Stimulated activated CD4-positive, alpha-beta T cell treated with anti-CD3 and anti-CD28 coated beads, TNF-alpha, amount 100 ng/mL, for 4 hours (primary cell): ENCODE results near the gene USP48.
A peak's percentile ranks its signal among the peaks of the same experiment; 100 is the strongest.
"Not testable (repeated sequence)": the region's sequence is repeated elsewhere in the genome, so short reads cannot be mapped to it uniquely, and the experiment has no call there.

Source experiments
- DNase-seq, 3 experiments: peaks; one replicate each; pipeline ENCODE4 v3.0.0-alpha.2; 2020; ENCODE audit warnings: low read depth in 3 of 3

Gene USP48

GRCh38 chr1:21782868-21783678 is at the start of gene USP48:
USP48 (minus strand) TSS chr1:21783149; CDS start chr1:21782957, 192 bp downstream.
- DNase-seq: peak; percentile 92 to 94 (median 92)

DNA sequence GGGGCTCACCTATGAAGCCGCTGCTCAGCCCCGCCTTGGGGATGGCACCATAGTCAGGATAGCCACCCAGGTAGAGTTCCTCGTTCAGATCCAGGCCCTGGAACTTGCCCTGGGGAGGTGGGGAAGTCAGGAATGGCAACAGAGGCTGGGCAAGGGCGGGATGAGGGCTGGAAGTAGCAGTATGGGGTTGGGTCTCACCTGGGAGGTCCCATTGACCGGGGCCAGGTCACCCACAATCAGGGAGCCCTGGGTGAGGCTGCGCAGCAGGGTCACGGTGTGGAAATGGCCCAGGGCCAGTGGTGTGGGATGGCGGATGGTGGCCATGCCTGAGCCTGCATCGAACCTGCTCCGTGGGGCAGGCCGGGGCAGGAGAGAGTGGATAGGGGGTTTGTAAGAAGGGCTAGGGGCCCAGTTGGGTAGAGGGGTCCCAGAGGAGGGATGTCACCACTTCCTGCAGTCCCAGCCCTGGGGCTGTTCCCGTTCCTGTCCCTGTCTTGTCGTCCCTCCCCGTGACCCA is 48.6 kb upstream of the USP48 start:
- DNase-seq: no peak

- DNase-seq: no peak
Measured at GRCh38 chr1:21830792-21831453, 48.0 kb upstream of the USP48 start.

GRCh38 chr1:21829294-21829693 is 46.3 kb upstream of the USP48 start:
- DNase-seq: no peak

DNA sequence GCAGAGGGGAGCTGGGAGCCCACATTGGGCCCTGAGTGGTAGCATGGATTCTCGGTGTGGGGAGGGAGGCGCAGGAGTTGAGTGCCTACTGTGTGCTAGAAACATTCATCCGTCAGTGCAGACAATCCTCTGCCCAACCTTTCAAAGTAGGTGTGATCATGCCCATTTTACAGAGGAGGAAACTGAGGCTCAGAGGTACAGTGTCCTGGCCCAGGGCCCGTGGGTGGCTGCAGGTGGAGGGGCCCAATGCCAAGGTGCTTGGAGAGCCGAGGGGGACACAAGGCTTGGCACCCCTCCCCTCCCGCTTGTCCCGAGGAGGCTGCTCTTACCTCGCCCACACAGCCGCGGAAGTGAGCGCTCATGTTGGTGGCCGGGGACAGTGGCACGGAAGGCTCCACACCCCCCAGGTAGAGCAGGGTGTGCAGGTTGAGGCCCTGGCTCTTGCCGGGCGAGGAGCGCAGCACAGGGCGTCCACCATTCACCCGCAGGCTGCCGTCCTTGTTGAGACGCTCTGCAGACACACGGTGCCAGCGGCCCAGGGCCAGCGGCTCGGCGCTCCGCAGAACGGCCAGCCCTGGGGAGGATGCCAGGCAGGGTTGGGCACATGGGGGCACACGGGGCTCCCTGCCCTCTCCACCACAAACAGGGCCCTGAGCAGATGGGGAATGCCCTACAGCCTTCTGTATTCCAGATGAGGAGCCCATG is 45.7 kb upstream of the USP48 start:
- no peak for DNase-seq

DNA sequence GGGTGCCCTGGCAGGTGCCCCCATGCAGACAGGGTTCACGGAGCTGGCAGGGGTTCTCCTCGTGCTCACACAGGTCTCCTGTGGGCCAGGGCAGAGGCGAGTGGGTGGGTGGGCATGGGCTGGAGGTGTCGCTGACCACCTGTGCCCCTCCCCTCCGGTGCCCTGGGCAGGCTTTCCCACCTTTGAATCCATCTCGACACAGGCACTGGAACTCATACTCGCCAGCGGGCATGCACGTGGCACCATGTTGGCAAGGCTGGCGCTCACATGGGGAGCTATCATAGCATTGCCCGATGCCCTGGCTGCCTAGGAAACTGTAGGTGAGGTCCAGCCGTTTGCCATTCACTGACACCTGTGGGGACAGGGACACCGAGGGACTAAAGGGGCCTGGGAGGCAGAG is 45.1 kb upstream of the USP48 start:
- no peak for DNase-seq

DNA sequence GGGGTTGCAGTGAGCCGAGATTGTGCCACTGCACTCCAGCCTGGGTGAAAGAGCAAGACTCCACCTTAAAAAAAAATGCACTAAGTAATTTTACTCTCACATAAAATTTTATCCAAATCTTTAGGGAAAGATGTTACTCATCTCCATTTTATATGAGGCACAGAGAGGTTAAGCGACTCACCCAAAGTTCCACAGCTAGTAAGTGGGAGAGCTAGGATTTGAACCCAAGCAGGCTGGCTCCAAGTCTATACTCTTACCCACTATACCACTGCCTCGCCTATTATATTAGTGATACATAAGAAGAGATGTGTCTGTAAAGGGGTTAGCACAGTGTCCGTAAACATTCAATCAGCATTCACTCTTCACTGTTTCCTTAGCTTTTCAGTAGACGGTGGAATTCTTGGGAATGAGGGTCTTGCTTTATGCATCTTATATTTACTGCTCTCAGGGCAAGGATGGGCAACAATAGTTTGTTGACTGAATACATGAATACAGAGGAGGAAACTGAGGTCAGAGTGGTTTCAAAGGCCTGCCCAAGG is 44.3 kb upstream of the USP48 start:
- DNase-seq: no peak

- not testable (repeated sequence) for DNase-seq
Measured at GRCh38 chr1:21826694-21827093, 43.7 kb upstream of the USP48 start.

- DNase-seq: no peak
Measured at GRCh38 chr1:21825393-21825792, 42.4 kb upstream of the USP48 start.

- no peak for DNase-seq
Measured at GRCh38 chr1:21824926-21825325, 42.0 kb upstream of the USP48 start.

GRCh38 chr1:21823980-21824702 is 41.2 kb upstream of the USP48 start:
- DNase-seq: no peak

DNA sequence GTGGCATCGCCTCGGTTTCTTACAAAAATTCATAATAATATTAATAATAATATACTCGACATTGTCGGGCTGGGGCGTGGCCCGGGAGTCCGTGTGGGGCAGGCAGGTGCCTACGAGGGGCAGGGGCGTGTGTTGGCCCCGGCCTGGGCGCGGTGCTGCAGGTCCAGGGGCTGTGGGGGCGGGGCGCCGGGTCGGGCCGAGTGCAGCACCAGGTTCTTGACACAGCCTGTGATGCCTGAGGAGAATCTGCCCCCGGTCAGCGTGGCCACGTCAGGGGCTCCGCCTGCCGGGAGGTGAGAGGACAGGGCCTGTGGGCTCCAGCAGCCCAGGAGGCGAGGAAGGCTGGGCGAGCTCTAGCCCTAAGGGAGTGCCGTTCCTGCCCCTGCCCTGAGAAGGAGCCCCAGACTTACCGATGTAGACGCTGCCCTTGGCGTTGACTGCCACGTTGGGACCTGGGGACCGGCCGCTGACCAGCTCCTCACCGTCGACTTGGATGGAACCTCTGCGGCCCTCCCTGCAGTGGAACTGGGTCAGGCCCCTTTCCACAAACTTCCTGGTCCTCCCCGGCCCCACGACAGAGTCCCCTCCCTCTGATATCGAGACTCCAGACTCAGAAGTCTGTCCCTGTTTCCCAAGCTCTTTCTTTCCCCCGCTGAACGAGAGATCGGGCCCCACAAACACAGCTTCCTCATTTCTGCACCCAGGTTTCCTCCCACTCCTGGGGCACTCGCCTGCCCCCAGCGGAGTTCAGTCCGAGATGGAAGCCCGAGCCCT is 40.4 kb upstream of the USP48 start:
- no peak for DNase-seq

GRCh38 chr1:21822349-21822748 is 39.4 kb upstream of the USP48 start:
- DNase-seq: no peak

- no peak for DNase-seq
Measured at GRCh38 chr1:21821385-21822019, 38.6 kb upstream of the USP48 start.

- DNase-seq: no peak
Measured at GRCh38 chr1:21820597-21821232, 37.8 kb upstream of the USP48 start.

DNA sequence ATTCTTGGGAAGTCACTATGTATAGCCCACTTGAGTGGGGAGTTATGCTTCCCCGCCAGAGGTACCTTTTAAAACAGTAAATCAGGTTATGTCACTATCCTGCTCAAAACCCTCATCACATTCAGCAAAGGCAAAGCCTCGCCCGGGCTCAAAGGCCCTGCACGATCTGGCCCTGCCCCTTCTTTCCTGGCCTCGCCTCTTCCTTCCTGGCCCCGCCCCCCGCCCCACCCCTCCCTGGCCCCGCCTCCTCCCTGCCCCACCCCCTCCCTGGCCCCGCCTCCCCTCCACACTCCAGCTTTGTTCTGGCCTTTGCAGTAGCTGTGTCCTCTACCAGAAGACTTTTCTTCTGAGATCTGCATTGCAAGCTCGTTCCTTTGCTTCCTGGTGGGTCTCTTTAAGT is 35.7 kb upstream of the USP48 start:
- no peak for DNase-seq

- DNase-seq: no peak
Measured at GRCh38 chr1:21816602-21817302, 33.8 kb upstream of the USP48 start.

DNA sequence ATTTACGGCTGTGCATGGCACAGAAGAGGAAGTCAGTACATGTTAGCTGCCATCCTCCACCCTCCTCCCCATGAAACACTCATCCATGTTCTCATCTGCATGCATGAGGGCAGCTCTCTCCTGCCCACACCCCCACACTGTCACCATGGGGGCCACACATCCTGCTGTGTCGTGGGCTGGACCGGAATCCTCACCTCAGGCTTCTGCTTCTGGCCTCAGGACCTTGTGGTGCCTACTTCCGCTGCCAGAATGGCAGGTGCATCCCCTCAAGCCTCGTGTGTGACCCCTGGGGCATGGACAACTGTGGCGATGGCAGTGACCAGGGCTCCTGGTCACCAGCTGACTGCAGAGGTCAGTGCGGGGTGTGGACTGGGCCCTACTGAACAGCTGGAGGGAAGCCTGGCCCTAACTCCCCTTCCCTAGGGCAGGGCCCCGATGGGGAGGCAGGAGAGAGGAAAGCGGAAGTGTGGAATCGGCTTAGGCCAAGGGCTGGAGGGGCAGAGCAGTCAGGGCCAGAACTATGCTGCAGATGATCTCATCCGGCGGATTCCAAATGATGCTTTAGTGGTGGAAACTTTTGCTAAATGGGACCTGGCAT is 32.9 kb upstream of the USP48 start:
- no peak for DNase-seq
